BLaER1 treated with 17β-estradiol and CSF1 and Interleukin-3, amounts not matched to agents 10 nM and 100 nM (cell line): ENCODE results near the gene PRAF2.

Experiments
- H3K27ac ChIP-seq, 11 experiments: shearing (Covaris generic); formaldehyde crosslinking; 2 replicates each; pipeline ENCODE4 v1.8.1; 2022
- H3K27me3 ChIP-seq, 11 experiments: shearing (Covaris generic); formaldehyde crosslinking; 2 replicates each; pipeline ENCODE4 v1.8.1; 2022
- H3K36me3 ChIP-seq, 11 experiments: shearing (Covaris generic); formaldehyde crosslinking; 2 replicates each; pipeline ENCODE4 v1.8.1; 2022
- H3K4me1 ChIP-seq, 10 experiments: shearing (Covaris generic); formaldehyde crosslinking; 2 replicates each; pipeline ENCODE4 v1.8.1; 2022
- H3K4me2 ChIP-seq, 11 experiments: shearing (Covaris generic); formaldehyde crosslinking; 2 replicates each; pipeline ENCODE4 v1.8.1; 2022
- H3K4me3 ChIP-seq, 10 experiments: shearing (Covaris generic); formaldehyde crosslinking; 2 replicates each; pipeline ENCODE4 v1.8.1; 2022
- H3K9ac ChIP-seq, 11 experiments: shearing (Covaris generic); formaldehyde crosslinking; 2 replicates each; pipeline ENCODE4 v1.8.1; 2022
- H3K9me3 ChIP-seq, 11 experiments: shearing (Covaris generic); formaldehyde crosslinking; replicated peaks in 1 of 11; 2 replicates each; pipeline ENCODE4 v1.8.1; 2022
- H4K20me1 ChIP-seq, 11 experiments: shearing (Covaris generic); formaldehyde crosslinking; 2 replicates each; pipeline ENCODE4 v1.8.1; 2022
- Cebpa-rat ChIP-seq, 11 experiments: shearing (Covaris generic); IDR thresholded peaks; 2 replicates each; pipeline ENCODE4 v1.8.1; 2022

The PRAF2 gene

DNA sequence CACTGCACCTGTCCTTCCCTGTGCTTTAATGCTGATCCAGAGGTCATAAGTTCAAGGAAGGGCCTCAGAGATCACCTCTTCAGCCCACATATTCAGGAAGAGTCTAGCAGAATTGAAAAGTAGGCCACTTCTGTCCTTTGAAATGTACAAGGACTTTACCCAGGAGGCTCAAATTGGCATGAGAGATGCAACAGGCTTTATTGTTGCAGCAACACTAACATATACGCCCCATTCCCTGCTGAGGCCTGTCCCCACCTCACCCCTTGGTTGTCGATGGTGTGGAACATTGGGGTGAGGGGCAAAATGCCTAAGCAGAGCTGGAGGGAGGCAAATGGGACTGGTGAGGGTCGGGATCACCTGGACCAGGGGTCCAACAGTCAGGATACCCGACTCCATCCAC lies 2.8 kb downstream of the PRAF2 start:
- Histone ChIP-seq H3K9me3 (peaks cover 0 to 17% (median 0%) of the 10 kb centered on the region in 11 experiments; a peak in 4 of 22 replicates), H4K20me1 (peaks cover 0 to 19% (median 0%) of the 10 kb centered on the region in 11 experiments; a peak in 7 of 22 replicates), H3K27ac (no peak overlapping the region), H3K9ac (no peak overlapping the region), H3K4me1 (peaks cover 16 to 21% (median 20%) of the 10 kb centered on the region in 10 experiments; a peak in 19 of 20 replicates), H3K4me3 (no peak overlapping the region), H3K27me3 (peaks cover 0 to 50% (median 7%) of the 10 kb centered on the region in 11 experiments; a peak in 11 of 22 replicates), H3K4me2 (no peak overlapping the region), H3K36me3 (peaks cover 0 to 10% (median 0%) of the 10 kb centered on the region in 11 experiments; a peak in 3 of 22 replicates)
- TF ChIP-seq Cebpa-rat (IDR thresholded peaks at IDR 0.05): no peak

DNA sequence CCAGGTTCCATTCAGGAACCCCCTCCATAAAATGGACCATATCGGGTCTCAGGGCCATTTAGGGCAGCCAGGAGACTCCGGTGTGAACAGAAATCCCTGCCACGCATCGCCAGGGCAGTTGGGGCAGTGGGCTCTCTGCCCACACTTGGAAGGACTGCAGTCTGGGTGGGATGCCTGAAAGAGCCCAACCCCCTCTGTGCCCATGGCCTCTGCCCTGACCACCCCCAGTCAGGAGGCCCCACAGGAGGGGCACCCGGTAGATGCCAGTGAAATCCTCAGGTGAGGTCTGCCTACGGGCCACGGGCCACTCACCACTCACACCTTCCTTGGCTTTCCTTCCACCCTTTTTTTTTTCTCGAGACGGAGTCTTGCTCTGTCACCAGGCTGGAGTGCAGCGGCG lies 4.8 kb downstream of the PRAF2 start:
- no peak overlapping the region for H3K9ac ChIP-seq

DNA sequence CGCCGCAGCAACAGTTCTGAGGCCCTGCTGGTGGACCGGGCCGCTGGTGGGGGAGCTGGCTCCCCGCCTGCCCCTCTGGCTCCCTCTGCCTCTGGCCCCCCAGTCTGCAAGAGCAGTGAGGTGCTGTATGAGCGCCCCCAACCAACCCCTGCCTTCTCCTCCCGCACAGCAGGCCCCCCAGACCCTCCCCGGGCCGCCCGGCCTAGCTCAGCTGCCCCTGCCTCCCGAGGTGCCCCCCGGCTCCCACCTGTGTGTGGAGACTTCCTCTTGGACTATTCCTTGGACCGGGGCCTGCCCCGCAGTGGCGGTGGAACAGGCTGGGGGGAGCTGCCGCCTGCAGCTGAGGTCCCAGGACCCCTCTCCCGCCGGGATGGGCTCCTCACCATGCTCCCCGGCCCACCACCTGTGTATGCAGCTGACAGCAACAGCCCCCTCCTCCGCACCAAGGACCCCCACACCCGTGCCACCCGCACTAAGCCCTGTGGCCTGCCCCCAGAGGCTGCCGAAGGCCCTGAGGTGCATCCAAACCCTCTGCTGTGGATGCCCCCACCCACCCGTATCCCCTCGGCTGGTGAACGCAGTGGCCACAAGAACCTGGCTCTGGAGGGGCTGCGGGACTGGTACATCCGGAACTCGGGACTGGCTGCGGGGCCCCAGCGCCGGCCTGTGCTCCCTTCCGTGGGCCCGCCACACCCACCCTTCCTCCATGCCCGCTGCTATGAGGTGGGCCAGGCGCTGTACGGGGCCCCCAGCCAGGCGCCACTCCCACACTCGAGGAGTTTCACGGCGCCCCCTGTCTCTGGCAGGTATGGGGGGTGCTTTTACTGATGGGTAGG lies 6.3 kb downstream of the PRAF2 start:
- Histone ChIP-seq H3K36me3 (peaks cover 0 to 16% (median under 1%) of the 10 kb centered on the region in 11 experiments; a peak in 6 of 22 replicates), H3K4me1 (peaks cover 4 to 7% (median 5%) of the 10 kb centered on the region in 10 experiments; a peak in 18 of 20 replicates), H3K9me3 (peaks cover 0 to 7% (median 0%) of the 10 kb centered on the region in 11 experiments; a peak in 3 of 22 replicates), H3K4me3 (no peak overlapping the region), H3K27ac (no peak overlapping the region), H3K27me3 (peaks cover 0 to 72% (median 14%) of the 10 kb centered on the region in 11 experiments; a peak in 13 of 22 replicates), H3K4me2 (no peak overlapping the region), H3K9ac (no peak overlapping the region), H4K20me1 (peaks cover 0 to 37% (median 0%) of the 10 kb centered on the region in 11 experiments; a peak in 8 of 22 replicates)
- no peak for TF ChIP-seq Cebpa-rat (IDR thresholded peaks at IDR 0.05)

More for the DNA sequence above, 4.8 kb downstream of the PRAF2 start:
- H3K27me3 ChIP-seq: peaks cover 0 to 64% (median 8%) of the 10 kb centered on the region in 11 experiments; a peak in 13 of 22 replicates
- H3K4me2 ChIP-seq: no peak overlapping the region
- no peak overlapping the region for H3K4me3 ChIP-seq
- peaks cover 0 to 14% (median 0%) of the 10 kb centered on the region in 11 experiments; a peak in 4 of 22 replicates for H3K9me3 ChIP-seq
- peaks cover 8 to 15% (median 13%) of the 10 kb centered on the region in 10 experiments; a peak in 19 of 20 replicates for H3K4me1 ChIP-seq
- no peak overlapping the region for H3K27ac ChIP-seq
- peaks cover 0 to 16% (median 0%) of the 10 kb centered on the region in 11 experiments; a peak in 4 of 22 replicates for H3K36me3 ChIP-seq
- TF ChIP-seq Cebpa-rat (IDR thresholded peaks at IDR 0.05): no peak
- peaks cover 0 to 33% (median 0%) of the 10 kb centered on the region in 11 experiments; a peak in 8 of 22 replicates for H4K20me1 ChIP-seq

DNA sequence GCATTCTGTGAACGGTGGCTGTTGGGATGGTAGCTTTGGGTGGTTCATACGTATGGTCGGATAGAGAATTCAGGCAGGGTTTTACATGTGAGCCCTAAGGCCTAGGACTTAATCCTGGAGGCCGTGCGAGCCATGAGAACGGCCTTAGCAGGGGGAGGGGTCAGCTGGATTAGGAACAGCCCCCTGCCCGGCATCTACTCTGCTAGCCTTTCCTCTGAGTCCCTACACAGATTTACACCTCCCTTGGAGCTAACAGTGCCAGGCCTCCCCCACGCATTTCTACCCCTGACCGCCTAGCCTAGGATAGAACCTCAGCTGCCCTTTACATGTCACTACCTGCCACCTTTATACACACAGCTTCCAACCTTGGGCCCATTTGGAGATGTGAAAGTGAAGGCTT lies 7.1 kb downstream of the PRAF2 start:
- no peaks in the 10 kb centered on the region for H3K4me1 ChIP-seq
- H3K4me2 ChIP-seq: no peak overlapping the region
- H4K20me1 ChIP-seq: peaks cover 0 to 31% (median 0%) of the 10 kb centered on the region in 11 experiments; a peak in 5 of 22 replicates
- H3K4me3 ChIP-seq: no peak overlapping the region
- peaks cover 0 to 79% (median 21%) of the 10 kb centered on the region in 11 experiments; a peak in 15 of 22 replicates for H3K27me3 ChIP-seq
- TF ChIP-seq Cebpa-rat (IDR thresholded peaks at IDR 0.05): no peak
- H3K9ac ChIP-seq: no peak overlapping the region
- H3K36me3 ChIP-seq: peaks cover 0 to 21% (median 4%) of the 10 kb centered on the region in 11 experiments; a peak in 6 of 22 replicates
- H3K9me3 ChIP-seq: no peaks in the 10 kb centered on the region; a peak in 1 of 22 replicates
- no peak overlapping the region for H3K27ac ChIP-seq

DNA sequence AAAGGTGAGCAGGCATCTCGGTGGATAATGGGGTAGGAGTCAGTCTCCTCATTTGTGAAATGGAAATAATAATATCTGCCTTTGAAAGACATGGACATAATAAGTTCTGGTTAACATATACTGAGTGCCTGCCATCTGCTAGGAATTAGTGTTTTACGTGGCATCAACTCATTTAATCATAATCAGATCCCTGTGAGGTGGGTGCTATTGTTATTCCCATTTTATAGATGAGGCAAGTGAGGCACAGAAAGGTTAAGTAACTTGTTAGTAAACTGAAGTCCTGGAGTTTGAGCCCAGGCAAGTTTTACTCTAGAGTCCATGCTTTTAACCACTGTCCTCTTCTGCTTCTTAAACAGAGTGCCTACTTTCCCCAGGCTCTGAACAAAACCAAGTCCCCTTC lies 7.5 kb downstream of the PRAF2 start:
- peaks cover 0 to 31% (median 0%) of the 10 kb centered on the region in 11 experiments; a peak in 5 of 22 replicates for H4K20me1 ChIP-seq
- no peak overlapping the region for H3K27ac ChIP-seq
- no peaks in the 10 kb centered on the region for H3K4me1 ChIP-seq
- no peaks in the 10 kb centered on the region for H3K9me3 ChIP-seq
- H3K9ac ChIP-seq: no peak overlapping the region
- H3K4me2 ChIP-seq: no peak overlapping the region
- H3K4me3 ChIP-seq: no peak overlapping the region
- peaks cover 0 to 81% (median 21%) of the 10 kb centered on the region in 11 experiments; a peak in 16 of 22 replicates for H3K27me3 ChIP-seq
- TF ChIP-seq Cebpa-rat (IDR thresholded peaks at IDR 0.05): no peak
- peaks cover 0 to 21% (median 4%) of the 10 kb centered on the region in 11 experiments; a peak in 6 of 22 replicates for H3K36me3 ChIP-seq

DNA sequence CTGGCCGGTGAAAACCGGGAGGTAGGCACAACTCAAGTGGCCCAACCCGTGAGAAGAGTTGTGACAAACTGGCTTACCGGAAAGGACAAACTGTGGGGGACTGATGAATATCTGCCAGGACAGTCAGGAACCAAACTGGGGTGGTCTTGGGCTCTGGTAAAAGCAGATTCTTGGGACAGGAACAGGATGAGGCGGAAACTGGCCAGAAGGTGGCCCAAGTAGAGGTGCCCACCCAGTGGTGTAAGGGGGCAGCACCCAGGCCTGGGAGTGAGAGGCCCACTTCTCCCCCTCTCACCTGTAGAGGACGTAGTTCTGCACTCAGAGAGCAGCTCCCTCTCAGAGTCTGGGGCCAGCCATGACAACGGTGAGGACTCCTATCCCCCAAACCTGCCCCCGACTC lies 9.1 kb downstream of the PRAF2 start:
- Histone ChIP-seq H3K27me3 (peaks cover 0 to 82% (median 22%) of the 10 kb centered on the region in 11 experiments; a peak in 17 of 22 replicates), H3K4me1 (no peaks in the 10 kb centered on the region), H3K4me3 (no peak overlapping the region), H3K9me3 (no peaks in the 10 kb centered on the region), H3K36me3 (peaks cover 0 to 21% (median 4%) of the 10 kb centered on the region in 11 experiments; a peak in 6 of 22 replicates), H3K9ac (no peak overlapping the region), H3K4me2 (no peak overlapping the region), H4K20me1 (peaks cover 0 to 31% (median 0%) of the 10 kb centered on the region in 11 experiments; a peak in 7 of 22 replicates), H3K27ac (no peak overlapping the region)
- TF ChIP-seq Cebpa-rat (IDR thresholded peaks at IDR 0.05): no peak

DNA sequence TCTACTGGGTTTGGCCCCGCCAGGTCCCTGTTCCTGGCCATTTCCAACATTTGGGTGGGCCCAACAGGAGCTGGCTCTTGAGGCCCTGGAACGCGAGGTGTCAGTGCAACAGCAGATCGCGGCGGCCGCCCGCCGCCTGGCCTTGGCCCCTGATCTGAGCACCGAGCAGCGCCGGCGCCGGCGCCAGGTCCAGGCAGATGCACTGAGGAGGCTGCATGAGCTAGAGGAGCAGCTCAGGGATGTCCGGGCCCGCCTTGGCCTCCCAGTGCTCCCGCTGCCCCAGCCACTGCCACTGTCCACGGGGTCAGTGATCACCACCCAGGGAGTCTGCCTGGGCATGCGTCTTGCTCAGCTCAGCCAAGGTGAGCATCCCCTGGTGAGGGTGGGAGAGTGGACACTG lies 9.5 kb downstream of the PRAF2 start:
- H3K27me3 ChIP-seq: peaks cover 0 to 81% (median 22%) of the 10 kb centered on the region in 11 experiments; a peak in 17 of 22 replicates
- H3K4me3 ChIP-seq: no peak overlapping the region
- TF ChIP-seq Cebpa-rat (IDR thresholded peaks at IDR 0.05): no peak
- H3K27ac ChIP-seq: no peak overlapping the region
- peaks cover 0 to 31% (median 0%) of the 10 kb centered on the region in 11 experiments; a peak in 7 of 22 replicates for H4K20me1 ChIP-seq
- H3K36me3 ChIP-seq: peaks cover 0 to 21% (median 4%) of the 10 kb centered on the region in 11 experiments; a peak in 6 of 22 replicates
- H3K4me2 ChIP-seq: no peak overlapping the region
- H3K4me1 ChIP-seq: no peaks in the 10 kb centered on the region
- H3K9me3 ChIP-seq: no peaks in the 10 kb centered on the region
- H3K9ac ChIP-seq: no peak overlapping the region

DNA sequence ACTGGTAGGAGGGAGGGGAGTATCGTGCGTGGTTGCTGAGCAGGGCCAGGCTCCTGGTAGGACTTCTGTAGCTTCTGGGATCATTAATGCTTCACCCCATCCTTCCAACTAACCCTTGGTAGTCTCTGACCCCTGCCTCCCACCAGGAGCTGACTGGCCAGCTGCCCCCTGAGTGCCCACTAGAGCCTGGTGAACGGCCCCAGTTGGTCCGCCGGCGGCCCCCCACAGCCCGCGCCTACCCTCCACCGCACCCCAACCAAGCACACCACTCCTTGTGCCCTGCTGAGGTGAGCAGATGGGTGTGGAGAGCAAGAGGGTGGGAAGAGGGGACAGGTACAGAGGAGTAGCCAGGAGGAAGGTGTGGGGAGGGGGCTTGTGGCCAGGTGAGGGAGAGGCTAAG lies 10.1 kb downstream of the PRAF2 start:
- Histone ChIP-seq H4K20me1 (peaks cover 0 to 31% (median 0%) of the 10 kb centered on the region in 11 experiments; a peak in 7 of 22 replicates), H3K36me3 (peaks cover 0 to 16% (median 0%) of the 10 kb centered on the region in 11 experiments; a peak in 6 of 22 replicates), H3K4me3 (no peak overlapping the region), H3K9ac (no peak overlapping the region), H3K27me3 (peaks cover 2 to 80% (median 24%) of the 10 kb centered on the region in 11 experiments; a peak in 16 of 22 replicates), H3K4me1 (no peaks in the 10 kb centered on the region), H3K4me2 (no peak overlapping the region), H3K9me3 (no peaks in the 10 kb centered on the region), H3K27ac (no peak overlapping the region)
- no peak for TF ChIP-seq Cebpa-rat (IDR thresholded peaks at IDR 0.05)

DNA sequence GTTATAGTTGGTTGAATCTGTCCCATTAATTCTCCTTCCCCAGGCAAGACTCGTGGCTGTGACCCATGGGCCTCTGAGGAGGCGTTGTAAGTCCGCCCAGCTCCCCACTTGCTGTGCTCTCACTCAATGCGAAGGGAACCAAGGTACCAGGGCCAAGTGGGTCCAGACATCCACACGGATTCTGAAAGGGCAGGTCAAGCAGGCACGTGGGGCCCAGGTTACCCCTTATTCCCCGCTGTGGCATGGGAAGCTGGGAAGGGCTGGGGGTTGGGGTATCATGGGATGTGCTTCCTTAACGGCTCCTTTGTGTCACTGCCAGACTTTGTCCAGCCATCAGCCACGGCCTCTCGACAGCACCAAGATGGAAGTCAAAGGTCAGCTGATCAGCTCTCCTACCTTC lies 11.9 kb downstream of the PRAF2 start:
- Histone ChIP-seq H3K36me3 (peaks cover 0 to 14% (median 0%) of the 10 kb centered on the region in 11 experiments; a peak in 6 of 22 replicates), H3K9ac (no peak overlapping the region), H3K4me1 (no peaks in the 10 kb centered on the region), H3K4me3 (no peak overlapping the region), H3K27me3 (peaks cover 4 to 82% (median 39%) of the 10 kb centered on the region in 11 experiments; a peak in 18 of 22 replicates), H3K4me2 (no peak overlapping the region), H3K9me3 (no peaks in the 10 kb centered on the region), H4K20me1 (peaks cover 0 to 34% (median 3%) of the 10 kb centered on the region in 11 experiments; a peak in 9 of 22 replicates), H3K27ac (no peak overlapping the region)
- TF ChIP-seq Cebpa-rat (IDR thresholded peaks at IDR 0.05): no peak
